HL-60 (cell line): Measurements from ENCODE around the gene RARS2.

Source experiments
- DNase-seq, 2 experiments: peaks; one replicate each; pipeline ENCODE4 v3.0.0-alpha.2; 2010 to 2020; ENCODE audit warnings: low read depth in 1 of 2, low spot score in 1 of 2
- H3K27ac ChIP-seq: fragments of 250-450 bp; sonication (Bioruptor Pico); replicated peaks from 2 replicates; pipeline ENCODE4 v1.5.1; 2020; ENCODE audit warnings: mild to moderate bottlenecking, moderate library complexity
- H3K27me3 ChIP-seq: fragments of 250-450 bp; sonication (Bioruptor Pico); 2 replicates; pipeline ENCODE4 v1.5.1; 2021; ENCODE audit warnings: mild to moderate bottlenecking, moderate library complexity; ENCODE audit not compliant: insufficient read depth, poor library complexity, severe bottlenecking
- H3K4me3 ChIP-seq: replicated peaks from 2 replicates; pipeline ENCODE4 v1.5.1; 2011; ENCODE audit warnings: mild to moderate bottlenecking, control low read depth, low read length; ENCODE audit not compliant: insufficient read depth
- CTCF ChIP-seq: IDR thresholded peaks from one replicate; pipeline ENCODE4 v1.5.1; 2011; ENCODE audit warnings: low read length, control low read depth, inconsistent platforms; ENCODE audit not compliant: insufficient read depth
- GABPA ChIP-seq: IDR thresholded peaks from 2 replicates; pipeline ENCODE4 v1.6.1; 2012; ENCODE audit warnings: low read depth
- POLR2AphosphoS5 ChIP-seq: IDR thresholded peaks from 2 replicates; pipeline ENCODE4 v1.6.1; 2012; ENCODE audit warnings: low read depth
- REST ChIP-seq: IDR thresholded peaks from 2 replicates; pipeline ENCODE4 v1.6.1; 2012; ENCODE audit warnings: low read depth; ENCODE audit not compliant: insufficient replicate concordance
- SPI1 ChIP-seq: IDR thresholded peaks from 2 replicates; pipeline ENCODE4 v1.6.1; 2012; ENCODE audit warnings: low read depth, mild to moderate bottlenecking, borderline replicate concordance

RARS2 gene

DNA sequence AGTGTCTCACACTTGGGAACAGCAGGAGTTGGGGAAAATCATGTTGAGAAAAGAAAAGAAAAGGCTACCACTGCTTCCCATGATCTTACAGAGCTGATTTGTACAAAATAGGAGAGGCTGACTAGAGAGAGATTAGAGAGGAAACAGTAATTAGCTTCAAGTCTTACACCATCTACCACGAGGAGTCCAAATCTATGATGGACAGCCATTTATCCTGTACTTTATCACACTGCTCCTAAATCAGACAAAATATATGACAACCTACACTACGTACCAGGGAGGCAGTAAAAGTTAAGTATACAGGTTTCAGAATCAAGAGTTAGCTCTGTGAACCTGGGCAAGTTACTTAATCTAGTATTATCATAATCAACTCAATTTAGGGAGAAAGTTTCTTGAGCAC lies 38.0 kb downstream of the RARS2 start:
- DNase-seq = no peak
- TF ChIP-seq REST (no peak), POLR2AphosphoS5 (no peak), CTCF (no peak), SPI1 (no peak), GABPA (no peak)
- no peaks in the 10 kb centered on the region for H3K27me3 ChIP-seq
- H3K4me3 ChIP-seq = no peak overlapping the region
- no peak overlapping the region for H3K27ac ChIP-seq

DNA sequence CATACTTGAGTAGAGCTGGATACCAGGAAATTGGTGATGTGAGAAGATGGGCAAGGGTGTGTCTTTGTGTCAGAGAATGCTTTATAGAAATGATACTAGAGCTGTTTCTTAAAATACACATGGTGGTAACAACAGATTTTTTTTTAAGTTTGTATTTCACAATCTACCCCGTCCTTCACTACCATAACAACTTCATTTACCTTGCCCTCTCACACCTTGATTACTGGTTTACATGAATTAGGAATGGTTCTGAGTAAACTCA lies 45.4 kb downstream of the RARS2 start:
- no peak overlapping the region for H3K4me3 ChIP-seq
- H3K27ac ChIP-seq = no peak overlapping the region
- DNase-seq = no peak

More for the DNA sequence above, 45.4 kb downstream of the RARS2 start:
- no peaks in the 10 kb centered on the region for H3K27me3 ChIP-seq
- TF ChIP-seq CTCF (no peak), REST (no peak), GABPA (no peak), SPI1 (no peak), POLR2AphosphoS5 (no peak)
